Fibroblast of lung (primary cell): ENCODE data around the gene SLC5A8. TPM values are rescaled to one million over a fixed set of nuclear protein-coding genes. Genes with fewer than 3 reads are reported as not detected.

Experiments
- DNase-seq, 2 donors: peaks; one replicate each; pipeline versions ENCODE4 v3.0.0 to v3.0.0-alpha.2; 2010; ENCODE audit warnings: low read depth in 2 of 2
- H2AFZ ChIP-seq: 2 replicates; pipeline ENCODE4 v1.5.1; 2012; ENCODE audit warnings: low read length, control low read depth, inconsistent platforms
- H3K27ac ChIP-seq: 2 replicates; pipeline ENCODE4 v1.5.1; 2011; ENCODE audit warnings: low read length, control low read depth; ENCODE audit not compliant: insufficient read depth
- H3K27me3 ChIP-seq: 2 replicates; pipeline ENCODE4 v1.5.1; 2011; ENCODE audit warnings: mild to moderate bottlenecking, low read length; ENCODE audit not compliant: control insufficient read depth, insufficient read depth
- H3K36me3 ChIP-seq: 2 replicates; pipeline ENCODE4 v1.5.1; 2011; ENCODE audit warnings: low read length; ENCODE audit not compliant: control insufficient read depth, insufficient read depth
- H3K4me1 ChIP-seq: 2 replicates; pipeline ENCODE4 v1.5.1; 2011; ENCODE audit warnings: low read length; ENCODE audit not compliant: control insufficient read depth, insufficient read depth; ENCODE audit errors: extremely low read depth
- H3K4me2 ChIP-seq: 2 replicates; pipeline ENCODE4 v1.5.1; 2011; ENCODE audit warnings: low read length, control low read depth; ENCODE audit not compliant: insufficient read depth; ENCODE audit errors: extremely low read depth
- H3K4me3 ChIP-seq, 4 experiments: fragments of 200-600 bp in 1 of 4; sonication (generic) in 1 of 4; replicated peaks in 1 of 4; 2 replicates each; pipeline ENCODE4 v1.5.1; 2011 to 2016; ENCODE audit warnings: low read length in 4 of 4, low read depth in 3 of 4, mild to moderate bottlenecking in 3 of 4, control low read depth in 2 of 4, inconsistent platforms in 1 of 4, mixed read lengths in 1 of 4; ENCODE audit not compliant: insufficient read depth in 1 of 4; ENCODE audit errors: control extremely low read depth in 1 of 4
- H3K79me2 ChIP-seq: 2 replicates; pipeline ENCODE4 v1.5.1; 2012; ENCODE audit warnings: mild to moderate bottlenecking, low read length, inconsistent platforms; ENCODE audit not compliant: control insufficient read depth, insufficient read depth
- H3K9ac ChIP-seq: 2 replicates; pipeline ENCODE4 v1.5.1; 2011; ENCODE audit warnings: mild to moderate bottlenecking, low read length, control low read depth; ENCODE audit not compliant: insufficient read depth
- H3K9me3 ChIP-seq: 2 replicates; pipeline ENCODE4 v1.5.1; 2012; ENCODE audit warnings: low read depth, low read length; ENCODE audit not compliant: control insufficient read depth, insufficient read depth
- H4K20me1 ChIP-seq: 2 replicates; pipeline ENCODE4 v1.5.1; 2011; ENCODE audit warnings: low read length; ENCODE audit not compliant: control insufficient read depth, insufficient read depth; ENCODE audit errors: extremely low read depth
- CTCF ChIP-seq, 2 donors: IDR thresholded peaks in 1 of 2; conservative IDR thresholded peaks in 1 of 2; 1 replicate in 1 of 2; 2 replicates in 1 of 2; pipeline ENCODE4 v1.5.1; 2011 to 2012; ENCODE audit warnings: low read length in 2 of 2, control low read depth in 1 of 2, inconsistent platforms in 1 of 2, low read depth in 1 of 2, mild to moderate bottlenecking in 1 of 2
- EZH2 ChIP-seq: IDR thresholded peaks from 2 replicates; pipeline ENCODE4 v1.5.1; 2012; ENCODE audit warnings: low read length, control low read depth, mild to moderate bottlenecking; ENCODE audit errors: missing control alignments
- polyA plus RNA-seq, 2 donors: library from polyadenylated mRNA; depleted of rRNA in 1 of 2; stranded (reverse) in 1 of 2; unstranded in 1 of 2; fragments of >200 nt; gene quantifications; 2 replicates each; pipeline ENCODE4 v1.2.1, GENCODE V29; 2011 to 2012; ENCODE audit warnings: missing spikeins in 1 of 2
- total RNA-seq: library from RNA; depleted of rRNA; stranded (reverse); fragments of >200 nt; gene quantifications from 2 replicates; pipeline ENCODE4 v1.2.1, GENCODE V29; 2014

The SLC5A8 gene
- total and polyA plus RNA-seq, 2 donors (not counting 1 experiment from before 2014, with no cell fraction given), result not detected

GRCh38 chr12:101181776-101182175, 28.3 kb downstream of the SLC5A8 start:
- Histone ChIP-seq H3K79me2 (no peaks in the 10 kb centered on the region), H4K20me1 (no peaks in the 10 kb centered on the region), H3K4me1 (no peaks in the 10 kb centered on the region), H3K36me3 (no peaks in the 10 kb centered on the region), H3K27me3 (no peaks in the 10 kb centered on the region), H3K4me2 (no peak overlapping the region), H3K9me3 (no peaks in the 10 kb centered on the region), H3K27ac (no peak overlapping the region), H3K4me3 (no peak overlapping the region), H3K9ac (no peak overlapping the region), H2AFZ (no peak overlapping the region)
- no peak for TF ChIP-seq EZH2
- TF ChIP-seq CTCF (conservative IDR thresholded peaks at IDR 0.05 in 1 of 2, IDR thresholded peaks at IDR 0.05 in 1 of 2; ENCODE audit: low read depth in 1 of 2, low read length in 2 of 2), result no peak
- DNase-seq, result peak in 1 of 2 donors; percentile 72

- Histone ChIP-seq H3K79me2 (no peaks in the 10 kb centered on the region), H3K9ac (no peak overlapping the region), H3K9me3 (no peaks in the 10 kb centered on the region), H3K27ac (no peak overlapping the region), H3K4me1 (no peaks in the 10 kb centered on the region), H3K27me3 (no peaks in the 10 kb centered on the region), H2AFZ (no peak overlapping the region), H3K4me2 (no peak overlapping the region), H3K36me3 (no peaks in the 10 kb centered on the region), H4K20me1 (no peaks in the 10 kb centered on the region), H3K4me3 (no peak overlapping the region)
- no peak for DNase-seq
- TF ChIP-seq EZH2, result no peak
- no peak for TF ChIP-seq CTCF (conservative IDR thresholded peaks at IDR 0.05 in 1 of 2, IDR thresholded peaks at IDR 0.05 in 1 of 2; ENCODE audit: low read depth in 1 of 2, low read length in 2 of 2)
Observed at GRCh38 chr12:101174541-101174940, 35.5 kb downstream of the SLC5A8 start.

GRCh38 chr12:101173197-101173749, 36.8 kb downstream of the SLC5A8 start:
- Histone ChIP-seq H3K9me3 (no peaks in the 10 kb centered on the region), H3K79me2 (no peaks in the 10 kb centered on the region), H3K4me1 (no peaks in the 10 kb centered on the region), H3K4me2 (no peak overlapping the region), H2AFZ (no peak overlapping the region), H4K20me1 (no peaks in the 10 kb centered on the region), H3K4me3 (no peak overlapping the region), H3K36me3 (no peaks in the 10 kb centered on the region), H3K9ac (no peak overlapping the region), H3K27me3 (no peaks in the 10 kb centered on the region), H3K27ac (no peak overlapping the region)
- DNase-seq, result no peak
- TF ChIP-seq CTCF (conservative IDR thresholded peaks at IDR 0.05 in 1 of 2, IDR thresholded peaks at IDR 0.05 in 1 of 2; ENCODE audit: low read depth in 1 of 2, low read length in 2 of 2) (no peak), EZH2 (no peak)
